Stimulated activated naive CD8-positive, alpha-beta T cell treated with anti-CD3 and anti-CD28 coated beads, Interleukin-15, Interleukin-2, amounts not matched to agents 100 U/mL and 50 U/mL, for 24 hours (primary cell): Measurements from ENCODE around the gene DPEP1.
"Not testable (repeated sequence)": the region's sequence is repeated elsewhere in the genome, so short reads cannot be mapped to it uniquely, and the experiment has no call there.

Experiments used
- ATAC-seq: fragments of 150-1000 bp; cut with Tn5 transposase; one replicate; pipeline ENCODE4 v1.10.0; 2021
- DNase-seq: peaks from one replicate; pipeline ENCODE4 v3.0.0; 2021

Gene DPEP1

GRCh38 chr16:89577055-89577759, 36.2 kb upstream of the DPEP1 start:
- ATAC-seq: no peak

GRCh38 chr16:89579351-89579750, 34.1 kb upstream of the DPEP1 start:
- ATAC-seq: no peak
- DNase-seq: no peak

More at GRCh38 chr16:89577055-89577759, 36.2 kb upstream of the DPEP1 start:
- no peak for DNase-seq

- ATAC-seq (no peak), DNase-seq (no peak)
Measured at GRCh38 chr16:89581045-89581695, 32.3 kb upstream of the DPEP1 start.

GRCh38 chr16:89581861-89582563, 31.4 kb upstream of the DPEP1 start:
- no peak for ATAC-seq
- DNase-seq: no peak

GRCh38 chr16:89582614-89583196, 30.7 kb upstream of the DPEP1 start:
- DNase-seq (no peak), ATAC-seq (no peak)

GRCh38 chr16:89583197-89583894, 30.1 kb upstream of the DPEP1 start:
- DNase-seq: no peak
- no peak for ATAC-seq

- DNase-seq (no peak), ATAC-seq (peak; percentile 42)
Measured at GRCh38 chr16:89583895-89584644, 29.4 kb upstream of the DPEP1 start.

- no peak for DNase-seq
Measured at GRCh38 chr16:89584768-89585549, 28.5 kb upstream of the DPEP1 start.

GRCh38 chr16:89586218-89586617, 27.2 kb upstream of the DPEP1 start:
- DNase-seq (no peak), ATAC-seq (no peak)

More at GRCh38 chr16:89584768-89585549, 28.5 kb upstream of the DPEP1 start:
- no peak for ATAC-seq

GRCh38 chr16:89586853-89587252, 26.6 kb upstream of the DPEP1 start:
- ATAC-seq: no peak

GRCh38 chr16:89587676-89588075, 25.8 kb upstream of the DPEP1 start:
- not testable (repeated sequence) for ATAC-seq, DNase-seq

More at GRCh38 chr16:89586853-89587252, 26.6 kb upstream of the DPEP1 start:
- DNase-seq: no peak

GRCh38 chr16:89588413-89589109, 24.9 kb upstream of the DPEP1 start:
- no peak for DNase-seq
- no peak for ATAC-seq

GRCh38 chr16:89589241-89589926, 24.1 kb upstream of the DPEP1 start:
- ATAC-seq (no peak), DNase-seq (no peak)

GRCh38 chr16:89593841-89594240, 19.6 kb upstream of the DPEP1 start:
- DNase-seq (peak; percentile 9), ATAC-seq (no peak)

- DNase-seq (no peak), ATAC-seq (no peak)
Measured at GRCh38 chr16:89595330-89596060, 17.9 kb upstream of the DPEP1 start.

GRCh38 chr16:89596061-89596689, 17.3 kb upstream of the DPEP1 start:
- DNase-seq (no peak), ATAC-seq (no peak)

- ATAC-seq: no peak
- no peak for DNase-seq
Measured at GRCh38 chr16:89596957-89597649, 16.3 kb upstream of the DPEP1 start.
